NCI-H524 treated with DMSO at 0.1 percent for 48 hours (cell line): ENCODE data around the gene DIDO1.

Source experiments
- DNase-seq: peaks from one replicate; lab custom pipeline; 2025; lab: John Stamatoyannopoulos, UW

Gene DIDO1

DNA sequence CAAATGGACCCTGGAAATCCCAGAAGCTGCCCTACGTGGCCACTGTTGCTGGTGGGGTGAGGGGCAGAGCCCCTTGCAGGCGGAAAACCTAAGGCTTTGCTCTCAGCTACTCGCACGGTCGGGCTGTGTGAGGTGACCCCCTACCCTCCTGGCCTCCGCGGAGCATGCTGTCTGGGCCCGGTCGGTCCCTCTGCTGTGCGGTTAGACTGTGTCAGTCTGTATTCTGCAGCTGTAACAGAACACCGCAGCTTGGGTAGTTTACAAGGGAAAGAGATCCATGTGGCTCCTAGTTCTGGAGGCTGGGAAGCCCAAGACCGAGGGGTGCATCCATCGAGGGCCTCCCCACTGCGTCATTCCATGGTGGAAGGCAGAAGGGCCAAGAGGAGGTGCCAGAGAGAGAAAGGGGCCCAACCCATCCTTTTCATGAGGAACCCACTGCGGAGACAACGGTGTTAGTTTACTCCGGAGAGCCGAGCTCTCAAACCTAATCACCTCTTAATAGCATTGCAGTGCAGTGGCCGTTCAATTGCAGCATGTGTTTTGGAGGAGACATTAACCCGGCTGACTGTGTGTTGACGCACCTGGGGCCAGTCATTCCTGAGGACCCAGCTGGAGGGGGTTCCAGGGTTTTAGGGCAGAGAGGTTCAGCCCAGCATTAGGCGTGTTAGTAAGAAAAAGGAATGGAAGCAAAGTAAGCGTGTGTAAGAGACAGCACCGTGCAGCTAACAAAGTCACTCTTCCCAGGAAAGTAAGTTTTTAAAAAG is 91.2 kb downstream of the DIDO1 start:
- no peak for DNase-seq

DNA sequence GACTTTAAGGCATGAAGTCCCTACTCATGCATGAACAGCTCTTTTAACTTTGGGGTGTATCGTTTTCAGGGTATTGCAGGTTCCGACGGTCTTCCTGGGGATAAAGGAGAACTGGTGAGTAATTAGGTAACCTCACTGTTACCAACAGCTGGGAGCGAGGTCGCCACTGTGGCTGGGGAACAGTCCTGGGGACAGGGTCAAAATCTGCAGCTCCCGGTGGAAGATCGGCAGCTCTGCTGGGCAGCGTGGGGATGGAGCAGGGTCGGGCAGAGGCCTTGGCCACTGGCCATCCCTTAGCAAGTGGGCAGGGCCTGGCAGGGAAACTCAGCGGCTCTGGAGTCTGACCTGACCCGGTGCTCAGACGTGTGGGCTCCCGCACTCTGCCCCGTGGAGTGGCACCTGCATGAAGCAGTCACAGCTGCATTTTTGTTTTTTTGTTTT is 93.3 kb downstream of the DIDO1 start:
- DNase-seq = no peak

- no peak for DNase-seq
These were observed 93.9 kb downstream of the DIDO1 start for GRCh38 chr20:62832212-62832922.

- DNase-seq = no peak
These were observed 94.5 kb downstream of the DIDO1 start for GRCh38 chr20:62831854-62832211.

DNA sequence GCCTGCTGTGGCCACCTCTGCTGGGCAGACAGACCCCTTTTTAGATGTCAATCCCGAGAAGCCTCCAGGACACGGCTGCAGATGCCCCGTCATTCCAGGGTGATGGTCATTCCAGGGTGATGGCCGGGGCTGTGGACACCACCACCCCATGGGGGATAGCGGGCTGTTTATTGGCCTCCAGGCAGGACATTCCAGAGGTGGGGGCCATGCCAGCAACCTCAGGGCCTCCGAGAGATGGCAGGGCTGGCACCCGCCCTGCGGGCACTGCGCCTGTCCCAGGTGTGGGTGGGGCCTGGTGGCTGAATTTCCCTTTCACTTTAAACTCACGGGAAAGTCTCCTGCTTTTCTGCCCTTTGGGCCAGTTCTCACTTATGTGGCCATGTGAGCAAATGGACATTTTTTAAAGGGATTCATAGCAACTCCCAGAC is 94.9 kb downstream of the DIDO1 start:
- no peak for DNase-seq

- no peak for DNase-seq
These were observed 95.5 kb downstream of the DIDO1 start for GRCh38 chr20:62830821-62831220.

DNA sequence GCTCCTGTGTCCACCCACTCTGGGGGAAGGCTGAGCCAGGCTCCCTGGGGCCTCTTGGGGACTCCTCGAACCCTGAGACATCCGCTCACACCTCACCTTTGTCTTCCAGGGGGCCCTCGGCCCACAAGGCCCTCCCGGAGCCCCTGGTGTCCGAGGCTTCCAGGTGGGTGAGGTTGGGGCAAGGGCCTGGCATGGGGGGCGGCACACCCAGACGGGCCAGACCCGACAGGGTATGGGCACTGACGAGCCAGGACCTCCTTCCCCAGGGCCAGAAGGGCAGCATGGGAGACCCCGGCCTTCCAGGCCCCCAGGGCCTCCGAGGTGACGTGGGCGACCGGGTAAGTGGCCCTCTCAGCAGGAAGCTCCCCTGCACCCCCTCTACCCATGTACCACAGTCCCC is 96.1 kb downstream of the DIDO1 start:
- DNase-seq = no peak

GRCh38 chr20:62829231-62830230 is 96.8 kb downstream of the DIDO1 start:
- no peak for DNase-seq

DNA sequence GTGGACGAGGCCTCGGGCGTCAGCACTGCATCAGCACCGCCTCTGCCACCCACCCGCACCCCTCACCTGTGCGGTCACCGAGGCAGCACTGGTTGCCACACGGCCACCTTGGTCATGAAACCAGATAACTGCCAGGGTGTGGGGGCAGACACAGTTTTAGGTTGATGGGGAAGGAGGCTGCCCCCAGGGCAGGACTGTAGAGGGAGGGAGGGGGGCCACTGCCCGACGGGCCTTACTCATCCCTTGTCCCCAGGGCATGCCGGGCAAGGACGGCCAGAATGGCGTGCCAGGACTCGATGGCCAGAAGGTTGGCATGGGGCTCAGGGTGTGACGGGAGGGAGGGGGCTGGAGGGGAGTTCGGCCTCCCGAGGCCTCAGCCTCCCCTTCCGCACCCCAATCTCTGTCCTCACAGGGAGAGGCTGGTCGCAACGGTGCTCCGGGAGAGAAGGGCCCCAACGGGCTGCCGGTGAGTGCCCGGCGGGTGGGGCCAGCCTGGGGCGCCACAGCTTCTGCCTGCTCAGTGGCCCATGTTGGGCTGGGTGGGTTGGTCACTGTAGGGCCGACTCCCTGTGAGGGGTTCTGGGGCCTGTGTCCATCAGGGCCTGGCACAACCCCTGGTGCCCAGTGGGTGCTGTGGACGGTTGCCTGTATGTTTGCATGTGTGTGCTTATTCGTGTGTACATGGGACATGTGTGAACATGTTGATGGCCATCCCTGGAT is 97.6 kb downstream of the DIDO1 start:
- DNase-seq = no peak

DNA sequence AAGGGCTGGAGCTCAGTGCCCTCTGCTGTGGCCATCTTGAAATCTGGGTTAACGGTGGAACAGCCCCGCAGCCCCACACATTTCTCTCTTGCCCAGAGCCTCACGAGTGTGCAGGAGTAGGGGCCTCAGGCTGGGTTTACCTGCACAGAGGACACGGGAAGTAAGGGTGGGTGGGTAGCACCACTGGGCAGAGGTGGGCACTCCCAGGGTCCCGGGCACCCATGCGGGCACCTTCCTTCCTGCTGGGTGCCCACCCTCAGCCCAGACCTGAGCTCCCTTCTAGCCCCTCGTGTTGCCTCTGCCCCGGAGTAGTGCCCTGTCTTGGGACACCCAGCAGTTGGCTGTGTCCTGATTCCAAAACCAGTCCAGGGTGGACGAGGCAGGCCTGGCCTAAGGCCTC is 98.3 kb downstream of the DIDO1 start:
- no peak for DNase-seq
